Measurements from ENCODE around the gene ECHS1. TPM values are rescaled to one million over a fixed set of nuclear protein-coding genes. Genes with fewer than 3 reads are reported as not detected.

Gene ECHS1
- total RNA-seq, 1 experiment from 2014 or later, result 58.0 TPM

DNA sequence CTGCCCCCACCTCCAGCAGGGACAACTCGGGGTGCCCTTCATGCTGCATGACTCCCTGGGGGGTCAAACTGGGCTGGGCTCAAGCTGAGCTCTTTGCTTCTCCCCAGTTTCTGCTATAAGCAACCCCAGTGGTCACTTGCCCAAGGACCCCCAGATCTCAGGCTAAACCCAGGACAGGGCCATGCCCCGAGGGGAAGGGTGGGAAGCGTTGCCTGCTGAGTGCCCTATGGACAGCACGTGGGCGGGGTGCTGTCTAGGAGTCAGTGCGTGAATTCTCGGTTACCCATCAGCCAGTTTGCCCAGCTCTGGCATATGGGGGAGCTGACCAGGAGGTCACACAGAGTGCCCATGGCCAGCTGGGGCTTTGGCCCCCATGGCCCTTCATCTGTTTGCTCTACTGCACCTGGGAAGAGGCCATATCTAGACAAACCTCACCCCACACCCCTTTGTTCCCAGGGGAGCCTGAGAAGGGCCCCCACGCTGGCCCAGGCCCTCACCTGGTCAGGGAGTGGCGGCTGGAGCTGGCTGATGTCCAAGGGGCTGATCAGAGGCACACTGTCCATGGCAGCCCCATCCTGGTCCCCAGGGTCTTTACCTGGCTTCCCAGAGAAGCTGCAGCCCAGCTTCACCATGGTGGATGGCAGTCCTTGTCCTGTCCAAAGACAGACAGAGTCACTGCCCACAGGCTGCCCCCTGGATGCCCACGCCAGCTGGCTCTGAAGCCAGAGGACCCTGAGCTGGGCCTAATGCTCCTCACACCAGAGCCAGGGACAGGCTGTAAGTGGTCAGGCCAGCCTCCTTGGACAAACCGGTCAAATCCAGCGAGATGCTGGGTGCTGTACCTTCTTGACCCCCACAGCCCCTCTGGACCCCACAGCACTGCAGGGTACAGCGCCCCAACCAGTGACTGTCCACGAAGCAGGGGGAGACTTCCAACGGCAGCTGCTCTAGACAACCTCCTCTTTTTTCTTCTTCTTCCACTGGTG, 44.5 kb downstream of the ECHS1 start:
- no peak overlapping the region for H2AFZ ChIP-seq (ENCODE audit: low read depth, low read length, poor library complexity, severe bottlenecking)
- ChIA-PET RAD21 (ENCODE audit: low non-redundant PET in 1 of 2, low total read pairs in 2 of 2, uncharacterized antibody in 2 of 2, unreplicated experiment in 2 of 2) (interaction anchor here in 1 of 2 experiments (0.6 kb wide), 1 partner anchor 110 kb away, joined by 3 read pairs; no protein-coding TSS in a partner anchor), POLR2A (interaction anchor here (0.7 kb wide), 1 partner anchor 22 kb away, joined by 3 read pairs; no protein-coding TSS in a partner anchor), CTCF (interaction anchor here (1.0 to 2.3 kb wide), 6 partner anchors 10 to 192 kb away, joined by 3 to 6 read pairs (median 5); partner anchors contain the start of gene PRAP1)
- H3K4me1 ChIP-seq (ENCODE audit: control insufficient read depth in 1 of 2, insufficient read depth in 2 of 2, low read length in 2 of 2), result peaks cover 3 to 20% of the 10 kb centered on the region in 2 experiments
- no peaks in the 10 kb centered on the region for H3K27me3 ChIP-seq (ENCODE audit: insufficient read depth, low read length)
- no peak overlapping the region for H3K27ac ChIP-seq (ENCODE audit: low read depth, low read length)
- TF ChIP-seq SRF (IDR thresholded peaks at IDR 0.05; ENCODE audit: low read depth), result no peak
- TF ChIP-seq FOSL1 (IDR thresholded peaks at IDR 0.05; ENCODE audit: low read depth), result no peak
- no peak for TF ChIP-seq TCF7L2 (IDR thresholded peaks at IDR 0.05; ENCODE audit: borderline replicate concordance, extremely low read depth, insufficient read depth, insufficient read length)
- TF ChIP-seq ATF3 (IDR thresholded peaks at IDR 0.05), result no peak
- no peak for TF ChIP-seq CBX3 (IDR thresholded peaks at IDR 0.05; ENCODE audit: low read depth)
- no peak for TF ChIP-seq POLR2A (IDR thresholded peaks at IDR 0.05; ENCODE audit: borderline replicate concordance, extremely low read depth, insufficient read depth, insufficient read length)
- TF ChIP-seq POLR2AphosphoS5 (IDR thresholded peaks at IDR 0.05; ENCODE audit: low read depth, low read length), result no peak
- no peak for TF ChIP-seq ZNF274 (IDR thresholded peaks at IDR 0.05; ENCODE audit: low read depth, low read length)
- no peak for TF ChIP-seq ZFX (IDR thresholded peaks at IDR 0.05)
- no peak for TF ChIP-seq EZH2phosphoT487 (IDR thresholded peaks at IDR 0.05; ENCODE audit: borderline replicate concordance)
- no peak for TF ChIP-seq CEBPB (IDR thresholded peaks at IDR 0.05; ENCODE audit: low read depth)
- TF ChIP-seq EZH2 (IDR thresholded peaks at IDR 0.05), result no peak
- no peaks in the 10 kb centered on the region for H3K79me2 ChIP-seq (ENCODE audit: insufficient read depth, low read length)
- no peaks in the 10 kb centered on the region for H4K20me1 ChIP-seq (ENCODE audit: insufficient read depth)
- no peaks in the 10 kb centered on the region for H3K36me3 ChIP-seq (ENCODE audit: control insufficient read depth in 1 of 2, insufficient read depth in 2 of 2, low read length in 2 of 2)
- no peaks in the 10 kb centered on the region for H3K9me3 ChIP-seq (ENCODE audit: control insufficient read depth in 1 of 2, insufficient read depth in 1 of 2, low read depth in 1 of 2, low read length in 2 of 2)
- BruUV-seq (replicated peaks), result no TSS peak
- H3K4me2 ChIP-seq (ENCODE audit: low read length), result peak overlapping the region; percentile 61; the same call in 1 of the 2 replicates
- no peak overlapping the region for H3K4me3 ChIP-seq (replicated peaks in 1 of 2; ENCODE audit: low read depth in 1 of 2, low read length in 2 of 2)
- DNase-seq (ENCODE audit: low read depth, low spot score) (no peak), ATAC-seq (no peak)
- H3K9me2 ChIP-seq (ENCODE audit: insufficient read depth), result no peaks in the 10 kb centered on the region
- no peak overlapping the region for H3K9ac ChIP-seq (ENCODE audit: low read length)
- intact Hi-C loops (cut with micrococcal nuclease), result no loop called here
